Type B pancreatic cell (in vitro differentiated cells): Measurements from ENCODE around the gene UBE2G2. TPM values are rescaled to one million over a fixed set of nuclear protein-coding genes. Genes with fewer than 3 reads are reported as not detected.
"Not testable (repeated sequence)": the region's sequence is repeated elsewhere in the genome, so short reads cannot be mapped to it uniquely, and the experiment has no call there.

Source experiments
- DNase-seq: peaks from one replicate; pipeline ENCODE4 v3.0.0; 2021; ENCODE audit warnings: mixed read lengths; ENCODE audit not compliant: unreplicated experiment; ENCODE audit errors: extremely low spot score
- H3K27ac Mint-ChIP-seq: 2 replicates; pipeline ENCODE4 v1.8.0; 2021; ENCODE audit warnings: mild to moderate bottlenecking, mixed read lengths
- H3K27me3 Mint-ChIP-seq: 2 replicates; pipeline ENCODE4 v1.8.0; 2021; ENCODE audit warnings: mixed read lengths
- H3K36me3 Mint-ChIP-seq: 2 replicates; pipeline ENCODE4 v1.8.0; 2021; ENCODE audit warnings: mixed read lengths
- H3K4me1 Mint-ChIP-seq: one replicate; pipeline ENCODE4 v1.8.0; 2021; ENCODE audit warnings: mixed read lengths; ENCODE audit not compliant: unreplicated experiment
- H3K4me3 Mint-ChIP-seq: 2 replicates; pipeline ENCODE4 v1.8.0; 2021; ENCODE audit warnings: mild to moderate bottlenecking, mixed read lengths
- H3K9me3 Mint-ChIP-seq: 2 replicates; pipeline ENCODE4 v1.8.0; 2021; ENCODE audit warnings: mixed read lengths
- CTCF ChIP-seq: fragments of 200-600 bp; sonication (generic); conservative IDR thresholded peaks from 2 replicates; pipeline ENCODE4 v1.5.0; 2021; ENCODE audit warnings: antibody characterized with exemption, mild to moderate bottlenecking
- total RNA-seq: library from RNA; stranded (reverse); gene quantifications from 2 replicates; pipeline ENCODE4 v1.2.1, GENCODE V29; 2021; ENCODE audit warnings: low replicate concordance

Gene UBE2G2
- total RNA-seq, 1 donor from 2014 or later, result 92.4 TPM

GRCh38 chr21:44834951-44835646 is 33.5 kb upstream of the UBE2G2 start:
- no peak overlapping the region for H3K4me3 Mint-ChIP-seq
- no peak overlapping the region for H3K27ac Mint-ChIP-seq
- no peaks in the 10 kb centered on the region for H3K4me1 Mint-ChIP-seq
- H3K27me3 Mint-ChIP-seq, result peaks cover 3% of the 10 kb centered on the region
- no peak for TF ChIP-seq CTCF
- no peaks in the 10 kb centered on the region for H3K36me3 Mint-ChIP-seq
- no peaks in the 10 kb centered on the region for H3K9me3 Mint-ChIP-seq
- no peak for DNase-seq

- Mint-ChIP-seq H3K36me3 (no peaks in the 10 kb centered on the region), H3K4me1 (no peaks in the 10 kb centered on the region), H3K9me3 (peaks cover 2% of the 10 kb centered on the region), H3K27me3 (peaks cover 3% of the 10 kb centered on the region), H3K4me3 (no peak overlapping the region), H3K27ac (no peak overlapping the region)
- DNase-seq, result no peak
- TF ChIP-seq CTCF, result no peak
These were observed 32.8 kb upstream of the UBE2G2 start for GRCh38 chr21:44834231-44834950.

- no peak for TF ChIP-seq CTCF
- no peak for DNase-seq
- peaks cover 4% of the 10 kb centered on the region for H3K9me3 Mint-ChIP-seq
- H3K4me1 Mint-ChIP-seq, result no peaks in the 10 kb centered on the region
- H3K4me3 Mint-ChIP-seq, result no peak overlapping the region
- H3K27me3 Mint-ChIP-seq, result no peaks in the 10 kb centered on the region
- H3K36me3 Mint-ChIP-seq, result no peaks in the 10 kb centered on the region
- no peak overlapping the region for H3K27ac Mint-ChIP-seq
These were observed 32.0 kb upstream of the UBE2G2 start for GRCh38 chr21:44833663-44834062.

- H3K27ac Mint-ChIP-seq, H3K4me3 Mint-ChIP-seq, DNase-seq, H3K36me3 Mint-ChIP-seq, H3K27me3 Mint-ChIP-seq, H3K4me1 Mint-ChIP-seq: not testable (repeated sequence)
- H3K9me3 Mint-ChIP-seq, result peaks cover 11% of the 10 kb centered on the region
These were observed 31.1 kb upstream of the UBE2G2 start for GRCh38 chr21:44832516-44833255.

- DNase-seq, result no peak
- no peaks in the 10 kb centered on the region for H3K4me1 Mint-ChIP-seq
- peaks cover 15% of the 10 kb centered on the region for H3K9me3 Mint-ChIP-seq
- no peak overlapping the region for H3K27ac Mint-ChIP-seq
- TF ChIP-seq CTCF, result no peak
- peaks cover 3% of the 10 kb centered on the region for H3K27me3 Mint-ChIP-seq
- no peak overlapping the region for H3K4me3 Mint-ChIP-seq
- H3K36me3 Mint-ChIP-seq, result no peaks in the 10 kb centered on the region
These were observed 29.7 kb upstream of the UBE2G2 start for GRCh38 chr21:44831227-44831860.
